GM10847 (cell line): Measurements from ENCODE around the gene CA10.

Source experiments
- POLR2A ChIP-seq: IDR thresholded peaks from 2 replicates; pipeline ENCODE4 v1.6.1; 2011; ENCODE audit not compliant: insufficient read length; ENCODE audit errors: extremely low read depth

CA10 gene

DNA sequence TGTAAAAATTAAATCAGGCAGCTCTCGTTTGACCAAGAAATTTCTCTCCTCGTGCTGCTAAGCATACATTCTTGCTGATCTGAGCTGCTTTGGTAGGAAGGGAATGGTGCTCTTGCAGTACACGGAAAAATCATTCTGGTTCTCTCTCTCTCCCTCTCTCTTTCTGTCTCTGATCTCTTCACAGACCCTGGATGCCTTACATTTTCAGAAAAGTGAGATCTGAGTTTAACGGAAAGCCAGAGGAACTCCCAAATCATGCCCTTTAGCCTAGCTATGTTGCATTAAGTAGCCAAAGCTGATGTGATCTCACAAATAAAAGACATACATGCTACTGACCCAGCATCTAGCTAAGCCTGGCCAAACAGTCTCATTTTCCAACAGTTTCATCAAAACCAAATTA lies 4.0 kb downstream of the CA10 start:
- no peak for TF ChIP-seq POLR2A

DNA sequence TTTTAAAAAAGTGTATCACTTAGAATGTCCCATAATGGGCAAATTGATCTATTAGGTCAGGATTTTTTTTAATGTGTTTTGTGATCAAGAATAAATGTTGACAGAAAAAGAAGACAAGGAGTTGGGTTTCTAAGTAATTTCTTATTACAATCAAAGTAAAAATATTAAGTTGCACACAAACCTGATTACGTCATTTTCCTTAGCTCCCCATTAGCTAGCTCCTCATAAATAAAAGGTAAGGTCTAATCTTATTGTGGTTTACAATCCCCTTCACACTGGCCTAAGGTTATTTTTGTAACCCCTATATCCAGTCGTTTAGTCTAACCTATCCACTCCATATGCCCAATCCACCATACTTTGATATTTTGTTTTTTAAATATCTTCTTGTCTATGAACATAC lies 7.6 kb downstream of the CA10 start:
- no peak for TF ChIP-seq POLR2A

DNA sequence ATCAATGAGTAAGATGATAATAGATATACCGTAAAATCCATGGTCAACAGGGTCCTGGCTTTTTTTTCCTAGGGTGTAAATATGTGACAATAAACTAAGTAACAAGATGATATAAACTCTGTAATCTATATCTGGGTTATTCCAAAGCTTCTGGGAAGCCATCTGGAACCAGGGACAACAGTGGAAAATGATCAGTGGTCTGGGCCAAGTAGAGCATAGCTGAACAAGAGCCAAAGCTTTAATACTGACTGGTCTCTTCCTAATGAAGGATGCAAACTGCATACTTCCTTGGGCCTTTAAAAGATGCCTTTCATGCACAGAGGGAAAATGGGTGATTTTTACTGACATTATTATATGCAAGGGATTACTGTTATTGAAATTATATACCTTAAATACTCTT lies 8.9 kb downstream of the CA10 start:
- TF ChIP-seq POLR2A = no peak

DNA sequence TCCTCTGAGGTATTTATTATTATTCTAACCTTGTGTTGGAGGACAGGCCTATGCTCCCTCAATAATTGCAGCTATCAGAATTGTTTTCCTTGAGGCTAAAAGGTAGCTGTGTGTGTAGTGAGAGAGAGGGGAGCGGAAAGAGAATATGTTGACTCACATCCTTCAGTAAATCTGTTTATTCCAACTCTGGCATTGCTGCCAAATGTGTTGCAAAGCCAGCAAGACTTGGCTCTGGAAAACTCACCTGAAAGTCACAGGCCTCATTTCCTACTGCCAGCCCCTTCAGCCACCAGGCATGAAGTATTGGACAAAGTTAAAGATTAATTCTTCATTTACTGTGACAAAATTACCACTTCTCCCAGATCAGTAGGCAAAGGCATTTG lies 9.6 kb downstream of the CA10 start:
- TF ChIP-seq POLR2A = no peak

DNA sequence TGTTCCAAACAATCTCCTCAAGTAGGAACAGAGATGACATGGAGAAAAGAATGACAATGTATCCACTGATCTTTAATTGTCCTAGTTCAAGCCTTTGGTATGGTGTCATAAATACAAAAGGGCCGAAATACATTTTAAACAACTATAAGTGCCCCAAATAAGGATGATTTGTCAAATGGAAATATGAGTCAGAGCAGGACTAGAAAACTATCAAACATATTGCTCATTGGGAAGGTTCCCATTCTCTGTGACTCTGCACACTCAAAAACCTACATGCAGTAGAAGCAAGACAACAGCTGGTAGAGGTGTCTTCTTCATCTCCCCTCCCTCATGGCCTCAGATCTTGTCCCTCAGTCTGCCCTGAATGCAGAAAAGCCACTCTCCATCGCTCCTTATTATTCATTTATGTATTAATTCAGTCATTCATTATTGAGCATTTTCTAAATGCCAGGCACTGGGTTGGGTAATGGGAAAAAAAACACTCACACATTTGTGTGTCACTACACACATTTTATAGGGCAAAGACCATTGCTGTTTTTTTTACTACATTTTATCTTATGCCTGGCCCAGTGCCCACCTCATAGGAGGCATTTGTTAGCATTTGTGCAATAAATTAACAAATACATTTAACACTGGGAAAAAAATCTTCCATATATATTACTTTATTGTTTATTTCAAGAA lies 10.1 kb downstream of the CA10 start:
- TF ChIP-seq POLR2A = no peak

DNA sequence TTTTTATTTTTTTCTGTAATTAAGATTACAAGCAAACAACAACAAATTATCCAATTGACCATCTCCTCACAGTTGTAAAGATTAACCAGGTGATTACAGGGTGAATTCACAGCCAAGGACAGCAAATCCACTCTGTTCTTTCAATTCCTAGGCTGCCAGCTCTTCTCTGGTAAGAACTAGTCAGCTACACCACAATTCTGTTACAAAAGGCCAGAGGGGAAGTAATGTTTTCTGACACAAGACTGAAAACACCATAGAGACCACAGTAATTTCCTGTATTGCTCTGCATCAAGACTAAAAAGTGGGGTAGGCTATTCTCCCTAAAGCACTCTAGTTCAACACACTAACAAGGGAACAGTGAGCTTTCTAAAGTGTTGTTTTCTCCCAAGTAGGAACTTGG lies 10.6 kb downstream of the CA10 start:
- no peak for TF ChIP-seq POLR2A

DNA sequence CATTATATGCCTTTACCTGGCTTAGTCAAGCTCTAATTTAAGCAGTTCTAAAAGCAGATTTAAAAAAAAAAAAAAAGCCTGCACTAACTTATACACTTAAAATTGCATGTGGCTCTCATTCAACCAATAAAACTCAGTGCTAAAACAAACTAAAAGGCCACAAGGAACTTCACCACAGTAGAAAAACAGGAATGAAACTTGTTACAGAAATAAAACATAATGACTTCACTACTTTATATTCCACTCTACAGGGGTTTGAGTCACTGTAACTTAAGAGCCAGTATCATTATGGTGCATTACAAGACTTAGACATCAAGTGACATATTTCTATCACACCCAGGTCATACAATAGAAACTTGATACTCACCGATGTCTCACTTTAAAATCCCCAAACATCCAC lies 11.1 kb downstream of the CA10 start:
- TF ChIP-seq POLR2A = no peak

DNA sequence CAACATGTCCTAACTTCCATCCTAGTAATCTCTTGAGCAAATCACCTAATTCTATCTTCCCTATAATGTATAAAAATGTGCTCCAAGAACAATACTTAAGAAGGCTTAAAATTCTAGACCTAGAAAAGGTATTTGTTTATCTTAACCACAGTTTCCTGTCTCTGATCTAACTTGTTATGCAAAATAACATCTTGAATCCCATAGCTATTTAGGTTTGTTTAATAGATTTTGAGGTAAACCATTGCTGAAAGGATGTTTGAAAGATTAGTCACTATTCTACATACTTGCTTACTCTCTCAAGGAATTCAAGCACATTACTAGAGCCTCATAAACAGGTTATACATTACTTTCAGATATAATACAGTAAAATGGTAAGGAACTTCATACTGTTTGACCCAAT lies 13.0 kb downstream of the CA10 start:
- TF ChIP-seq POLR2A = no peak

DNA sequence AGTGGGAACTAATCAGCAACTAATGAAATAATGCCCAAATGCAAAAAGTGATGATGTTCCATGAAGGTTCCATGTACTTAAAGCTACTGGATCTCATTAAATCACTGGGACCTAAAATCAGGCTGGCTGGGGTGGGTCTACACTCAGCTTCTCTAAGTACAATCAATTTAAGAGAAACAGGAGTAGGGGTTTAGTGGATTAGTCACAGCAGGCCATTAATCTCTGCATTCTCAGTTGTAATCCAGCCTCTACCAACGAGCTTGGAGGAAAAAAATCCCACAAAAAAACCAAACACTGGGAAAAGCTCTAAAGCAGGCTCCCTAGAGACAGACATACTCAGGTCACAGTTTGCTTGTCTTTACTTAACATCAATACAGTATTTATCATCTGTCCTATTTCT lies 15.0 kb downstream of the CA10 start:
- no peak for TF ChIP-seq POLR2A

DNA sequence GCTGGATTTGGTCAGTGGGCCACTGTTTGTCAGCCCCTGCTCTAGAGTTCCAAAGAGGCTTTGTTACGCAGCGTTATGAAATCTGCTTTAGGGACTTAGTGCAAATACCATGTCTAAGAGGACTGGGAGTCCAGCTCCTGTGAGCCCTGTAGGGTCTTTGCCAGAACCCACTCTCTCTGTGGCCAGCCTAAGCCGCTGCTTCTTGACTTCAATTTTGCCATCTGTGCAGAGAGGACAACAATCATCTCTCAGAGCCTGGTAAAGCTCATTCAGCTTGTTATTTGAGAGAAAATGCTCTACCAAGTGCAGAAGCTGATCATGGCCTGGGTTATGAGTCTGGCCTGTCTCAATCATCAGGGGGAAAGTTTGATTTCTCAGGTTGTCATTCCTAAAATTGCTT lies 17.9 kb downstream of the CA10 start:
- no peak for TF ChIP-seq POLR2A

DNA sequence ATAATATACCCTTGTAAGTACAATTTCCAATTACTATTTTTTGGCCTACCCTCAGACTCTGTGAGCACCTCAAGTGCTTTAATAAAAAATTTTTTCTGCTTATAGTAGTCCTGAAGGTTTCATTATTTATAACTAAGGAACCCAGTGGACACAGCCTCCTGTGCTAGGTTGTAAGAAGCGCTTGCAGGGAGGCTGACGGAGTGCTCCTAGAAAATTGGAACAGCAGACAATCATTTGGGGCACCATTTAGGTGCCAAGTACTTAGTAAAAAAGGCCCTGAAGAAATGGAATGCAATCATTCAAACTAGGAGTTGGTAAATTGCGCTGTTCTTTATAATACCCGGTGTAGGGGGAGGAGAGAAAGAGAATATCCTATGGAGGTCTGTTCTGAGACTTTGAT lies 19.8 kb downstream of the CA10 start:
- TF ChIP-seq POLR2A = no peak

DNA sequence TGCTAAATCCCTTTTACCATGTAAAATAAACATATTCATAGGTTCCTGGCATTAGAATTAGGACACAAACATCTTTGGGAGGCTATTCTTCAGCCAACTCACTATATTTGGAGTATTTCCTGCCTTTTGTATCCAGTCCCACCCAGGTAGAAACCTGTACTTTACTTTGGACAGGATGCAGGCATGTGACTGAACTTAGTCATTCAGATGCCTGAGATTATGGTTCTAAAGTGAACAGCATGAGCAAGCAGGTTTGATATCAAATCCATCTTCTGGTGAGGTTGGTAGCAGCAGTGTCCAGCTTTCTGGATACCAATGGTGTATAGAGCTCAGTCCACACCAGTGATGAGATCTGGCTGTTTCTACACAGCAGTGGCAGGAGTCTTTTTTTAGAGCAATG lies 20.2 kb downstream of the CA10 start:
- no peak for TF ChIP-seq POLR2A

DNA sequence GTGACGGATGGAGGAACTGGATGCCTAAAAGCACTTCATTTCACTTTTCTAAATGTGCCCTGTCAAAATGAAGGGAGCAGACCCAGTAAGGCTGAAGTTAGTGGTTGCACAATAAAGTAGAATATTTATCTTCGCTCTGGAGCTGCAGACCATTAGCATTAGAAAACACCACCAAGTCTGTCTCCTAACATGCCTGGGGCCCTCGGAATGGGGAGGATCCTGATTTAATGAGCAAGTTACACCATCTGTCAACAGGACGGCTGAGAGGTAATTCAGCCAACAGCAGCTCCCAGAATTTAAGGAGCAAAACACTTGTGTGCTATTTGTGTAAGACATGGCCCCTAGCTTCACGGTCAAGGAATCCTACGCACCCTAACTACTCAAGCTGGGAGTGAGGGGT lies 22.3 kb downstream of the CA10 start:
- no peak for TF ChIP-seq POLR2A

DNA sequence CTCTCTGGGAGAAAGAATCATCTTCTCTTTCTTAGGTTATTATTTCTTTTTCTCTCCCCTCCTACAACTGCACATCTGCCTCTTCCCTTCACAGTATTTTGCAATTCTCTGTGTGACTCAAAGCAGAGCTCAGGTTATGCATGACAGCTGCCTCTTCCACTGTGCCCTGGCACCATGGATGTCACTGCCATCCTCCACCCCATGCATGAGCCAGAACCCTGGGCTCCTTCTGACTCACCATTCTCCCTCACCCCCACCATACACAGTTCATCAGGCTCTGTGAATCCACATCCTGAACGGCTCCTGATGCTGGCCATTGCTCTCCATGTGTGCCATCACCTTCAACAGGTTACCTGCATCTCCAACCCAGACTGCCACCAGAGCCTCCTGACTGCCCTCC lies 23.9 kb downstream of the CA10 start:
- TF ChIP-seq POLR2A = no peak

DNA sequence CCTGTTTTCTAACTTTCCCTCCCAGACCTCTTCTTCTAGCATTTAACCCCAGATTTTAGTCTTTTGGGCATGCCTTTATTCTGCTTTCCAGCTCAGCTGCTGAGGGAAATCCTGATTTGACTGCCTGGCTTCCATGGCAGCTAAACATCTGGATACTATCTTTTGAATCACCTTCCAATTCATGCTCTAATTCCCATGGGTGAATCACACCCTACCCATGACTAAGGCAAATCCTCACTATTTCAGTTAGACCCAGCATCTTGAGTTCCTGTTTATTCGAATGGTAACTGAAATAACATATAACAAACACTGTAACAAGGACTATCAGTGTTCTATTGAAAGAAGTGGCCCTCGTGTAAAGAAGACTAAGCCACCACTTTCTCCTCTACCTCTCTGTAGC lies 29.8 kb downstream of the CA10 start:
- TF ChIP-seq POLR2A = no peak

DNA sequence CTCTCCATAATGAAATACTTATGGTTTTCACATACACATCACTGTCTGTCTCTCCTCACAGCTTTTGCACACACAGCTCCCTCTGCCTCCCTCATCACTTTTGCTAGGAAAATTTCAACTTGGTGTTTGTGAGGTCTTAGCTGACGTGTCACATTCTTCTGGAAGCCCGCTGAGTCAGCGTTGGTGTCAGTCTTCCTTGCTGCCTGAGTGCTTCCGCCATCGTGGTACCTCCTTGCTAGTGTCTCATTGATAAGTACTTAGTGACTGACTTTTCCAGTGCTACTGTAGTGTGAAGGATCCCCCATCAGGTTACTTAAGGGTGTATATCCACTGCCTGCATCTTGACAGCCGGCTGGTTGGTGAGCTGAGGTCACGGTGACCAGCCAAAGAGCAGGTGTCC lies 33.5 kb downstream of the CA10 start:
- TF ChIP-seq POLR2A = no peak

DNA sequence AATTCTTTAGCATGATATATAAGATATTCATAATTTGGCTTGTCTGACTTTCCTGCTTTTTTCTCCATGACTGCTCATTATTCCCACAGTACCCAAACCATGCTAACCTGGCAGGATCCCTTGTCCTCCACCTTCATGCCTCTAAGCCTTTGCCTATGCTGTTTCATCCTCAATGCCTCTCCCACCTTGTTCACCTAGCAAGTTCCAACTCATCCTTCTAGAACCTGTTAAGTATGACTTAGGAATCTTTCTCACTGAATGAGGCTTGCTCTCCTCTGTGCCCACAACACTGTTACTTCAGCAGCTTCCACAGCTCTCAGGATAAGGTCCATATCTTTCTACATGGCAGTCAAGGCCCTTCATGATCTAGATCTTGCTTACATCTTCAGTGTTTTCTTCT lies 34.0 kb downstream of the CA10 start:
- no peak for TF ChIP-seq POLR2A

DNA sequence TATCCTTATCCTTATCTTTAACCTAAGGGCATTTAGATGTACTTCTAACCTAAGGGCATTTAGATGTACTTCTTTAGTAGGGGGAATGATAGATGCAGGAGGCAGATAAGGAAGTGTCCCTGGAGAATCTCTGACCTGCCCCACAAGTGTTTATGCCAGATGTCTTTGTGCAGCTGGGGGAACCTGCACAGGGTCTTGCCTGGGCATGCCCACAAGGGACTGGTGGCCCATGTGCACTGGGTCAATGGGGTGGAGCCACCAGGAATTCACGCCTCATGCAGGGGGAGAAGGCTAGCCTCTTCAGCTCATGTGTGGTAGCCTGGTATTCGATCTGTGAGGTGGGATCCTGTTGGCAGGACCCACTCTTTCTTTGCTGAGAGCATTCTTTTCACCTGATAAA lies 38.0 kb downstream of the CA10 start:
- TF ChIP-seq POLR2A = no peak
